ENCODE data around the gene DLG2.

DLG2 gene

GRCh38 chr11:83613767-83614121 lies 2013.4 kb downstream of the DLG2 start:
- in situ Hi-C loops (cut with MboI; ENCODE audit: low sequenced_read_pairs, unreplicated experiment): no loop called here
- TF ChIP-seq CTCF (IDR thresholded peaks at IDR 0.05; ENCODE audit: borderline replicate concordance, control extremely low read depth, extremely low read depth, insufficient read depth, missing control alignments): no peak
- DNase-seq (ENCODE audit: low spot score): no peak

- peak; percentile 59 for DNase-seq (ENCODE audit: low spot score)
- TF ChIP-seq CTCF (IDR thresholded peaks at IDR 0.05; ENCODE audit: borderline replicate concordance, control extremely low read depth, extremely low read depth, insufficient read depth, missing control alignments): no peak
- in situ Hi-C loops (cut with MboI; ENCODE audit: low sequenced_read_pairs, unreplicated experiment): no loop called here
Measured at GRCh38 chr11:83612891-83613766, 2014.0 kb downstream of the DLG2 start.

GRCh38 chr11:83611600-83611999 lies 2015.5 kb downstream of the DLG2 start:
- in situ Hi-C loops (cut with MboI; ENCODE audit: low sequenced_read_pairs, unreplicated experiment): no loop called here
- no peak for DNase-seq (ENCODE audit: low spot score)
- no peak for TF ChIP-seq CTCF (IDR thresholded peaks at IDR 0.05; ENCODE audit: borderline replicate concordance, control extremely low read depth, extremely low read depth, insufficient read depth, missing control alignments)

- TF ChIP-seq CTCF (IDR thresholded peaks at IDR 0.05; ENCODE audit: borderline replicate concordance, control extremely low read depth, extremely low read depth, insufficient read depth, missing control alignments): no peak
- in situ Hi-C loops (cut with MboI; ENCODE audit: low sequenced_read_pairs, unreplicated experiment): no loop called here
- DNase-seq (ENCODE audit: low spot score): no peak
Measured at GRCh38 chr11:83611031-83611430, 2016.1 kb downstream of the DLG2 start.

GRCh38 chr11:83609191-83609590 lies 2018.0 kb downstream of the DLG2 start:
- in situ Hi-C loops (cut with MboI; ENCODE audit: low sequenced_read_pairs, unreplicated experiment): no loop called here
- DNase-seq (ENCODE audit: low spot score): no peak
- no peak for TF ChIP-seq CTCF (IDR thresholded peaks at IDR 0.05; ENCODE audit: borderline replicate concordance, control extremely low read depth, extremely low read depth, insufficient read depth, missing control alignments)

GRCh38 chr11:83608571-83608970 lies 2018.6 kb downstream of the DLG2 start:
- no peak for DNase-seq (ENCODE audit: low spot score)
- in situ Hi-C loops (cut with MboI; ENCODE audit: low sequenced_read_pairs, unreplicated experiment): no loop called here
- TF ChIP-seq CTCF (IDR thresholded peaks at IDR 0.05; ENCODE audit: borderline replicate concordance, control extremely low read depth, extremely low read depth, insufficient read depth, missing control alignments): no peak
